PC-9 (cell line): Measurements from ENCODE around the gene UTS2R. TPM values are rescaled to one million over a fixed set of nuclear protein-coding genes. Genes with fewer than 3 reads are reported as not detected.

Source experiments
- BruUV-seq: library from RNA; stranded (reverse); fragments of 400-500 nt; replicated peaks from 2 replicates; lab custom pipeline; 2021; lab: Mats Ljungman, UMichigan
- CTCF ChIA-PET: fragments of 300-600 bp; sonication (Branson Sonifier 250); formaldehyde crosslinking; loops from one replicate; lab custom pipeline; 2022; ENCODE audit warnings: antibody characterized with exemption; lab: Charles Lee
- POLR2A ChIA-PET: fragments of 300-600 bp; sonication (Branson Sonifier 250); formaldehyde crosslinking; loops from one replicate; lab custom pipeline; 2022; ENCODE audit warnings: antibody characterized with exemption; ENCODE audit not compliant: unreplicated experiment; lab: Charles Lee
- DNase-seq, 2 experiments: peaks; one replicate each; pipeline versions ENCODE4 v3.0.0 to v3.0.0-alpha.2; 2015 to 2022; ENCODE audit warnings: mixed read lengths in 1 of 2
- H2AFZ ChIP-seq: fragments of 200-600 bp; sonication (generic); 2 replicates; pipeline ENCODE4 v1.8.1; 2017; ENCODE audit warnings: antibody characterized with exemption
- H3F3A ChIP-seq: fragments of 200-600 bp; sonication (generic); 2 replicates; pipeline ENCODE4 v1.8.1; 2017; ENCODE audit warnings: antibody characterized with exemption, mild to moderate bottlenecking, low read depth; ENCODE audit not compliant: insufficient read depth
- H3K27ac ChIP-seq: fragments of 200-600 bp; sonication (generic); 2 replicates; pipeline ENCODE4 v1.6.1; 2016; ENCODE audit warnings: mixed run types
- H3K27me3 ChIP-seq: fragments of 200-600 bp; sonication (generic); 2 replicates; pipeline ENCODE4 v1.6.1; 2016; ENCODE audit warnings: low read depth, mixed run types; ENCODE audit not compliant: insufficient read depth
- H3K36me3 ChIP-seq: fragments of 200-600 bp; sonication (generic); 2 replicates; pipeline ENCODE4 v1.6.1; 2016; ENCODE audit warnings: low read depth, mixed run types
- H3K4me1 ChIP-seq: fragments of 200-600 bp; sonication (generic); replicated peaks from 2 replicates; pipeline ENCODE4 v1.6.1; 2016; ENCODE audit warnings: mixed run types; ENCODE audit not compliant: insufficient read depth
- H3K4me2 ChIP-seq: fragments of 200-600 bp; sonication (generic); 2 replicates; pipeline ENCODE4 v1.6.1; 2017; ENCODE audit warnings: mixed run types
- H3K4me3 ChIP-seq: fragments of 200-600 bp; sonication (generic); 2 replicates; pipeline ENCODE4 v1.6.1; 2016; ENCODE audit warnings: mixed run types
- H3K79me2 ChIP-seq: fragments of 200-600 bp; sonication (generic); 2 replicates; pipeline ENCODE4 v1.6.1; 2017; ENCODE audit warnings: low read depth, mixed run types
- H3K9me2 ChIP-seq: fragments of 200-600 bp; sonication (generic); 2 replicates; pipeline ENCODE4 v1.8.1; 2017; ENCODE audit warnings: mild to moderate bottlenecking; ENCODE audit not compliant: insufficient read depth
- H3K9me3 ChIP-seq: fragments of 200-600 bp; sonication (generic); 2 replicates; pipeline ENCODE4 v1.8.1; 2016; ENCODE audit warnings: low read depth; ENCODE audit not compliant: insufficient read depth
- H4K20me1 ChIP-seq: fragments of 200-600 bp; sonication (generic); 2 replicates; pipeline ENCODE4 v1.8.1; 2017; ENCODE audit not compliant: insufficient read depth
- EZH2 ChIP-seq: fragments of 200-600 bp; sonication (generic); IDR thresholded peaks from 2 replicates; pipeline ENCODE4 v1.8.0; 2017; ENCODE audit warnings: antibody characterized with exemption, low read depth
- intact Hi-C: fragments of 100-400 bp; cut with micrococcal nuclease; formaldehyde crosslinking; loops from one replicate; pipeline ENCODE4 v1.10.0; 2022; ENCODE audit not compliant: unreplicated experiment
- total RNA-seq: library from RNA; stranded (reverse); gene quantifications from 2 replicates; pipeline ENCODE4 v1.2.3, GENCODE V29; 2021
- TF ChIP-seq, protein P1 (sequence below): fragments of 200-600 bp; sonication (generic); conservative IDR thresholded peaks from 2 replicates; pipeline ENCODE4 v1.6.1; 2017; ENCODE audit warnings: mixed run types, antibody characterized with exemption, mild to moderate bottlenecking, moderate library complexity

UTS2R gene
- total RNA-seq, 1 experiment from 2014 or later = not detected

DNA sequence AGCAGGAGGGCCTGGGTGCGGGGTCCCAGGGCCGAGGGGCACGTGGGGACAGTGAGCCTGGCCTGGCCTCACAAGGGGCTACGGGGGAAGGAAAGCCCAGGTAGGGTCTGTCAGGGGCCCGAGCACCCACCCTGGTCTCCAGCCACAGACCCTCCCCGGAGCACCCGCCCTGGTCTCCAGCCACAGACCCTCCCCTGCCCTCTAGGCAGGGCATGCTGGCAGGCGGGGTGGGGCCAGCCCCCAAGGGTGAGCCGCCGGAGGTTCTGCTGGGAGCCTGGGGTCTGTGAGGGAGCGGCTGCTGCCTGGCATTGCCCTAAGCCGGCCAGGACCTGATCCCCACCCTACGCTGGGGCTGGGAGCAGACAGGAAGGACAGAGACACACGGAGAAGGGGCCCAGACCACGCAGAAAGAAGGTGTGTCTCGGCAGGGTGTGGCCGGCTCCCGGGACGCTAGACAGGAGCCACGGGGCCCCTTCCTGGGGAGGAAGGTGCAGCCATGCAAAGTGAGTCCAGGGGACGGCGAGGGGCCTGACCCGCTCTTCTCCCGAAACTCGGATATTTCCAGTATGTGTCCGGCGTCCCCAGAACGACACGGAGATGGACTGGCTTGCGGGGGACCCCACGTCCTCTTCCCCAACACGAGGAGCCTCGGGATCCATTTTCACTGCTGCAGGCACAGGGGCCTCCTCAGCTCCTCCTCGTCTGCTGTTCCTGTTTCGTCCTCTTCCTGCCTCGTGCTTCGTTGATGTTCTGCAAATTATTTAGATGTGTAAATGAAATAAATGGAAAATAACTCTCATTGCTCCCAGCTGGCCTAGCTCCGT lies 15.5 kb downstream of the UTS2R start:
- BruUV-seq = no TSS peak
- no peak for TF ChIP-seq EZH2
- TF ChIP-seq, protein P1, sequence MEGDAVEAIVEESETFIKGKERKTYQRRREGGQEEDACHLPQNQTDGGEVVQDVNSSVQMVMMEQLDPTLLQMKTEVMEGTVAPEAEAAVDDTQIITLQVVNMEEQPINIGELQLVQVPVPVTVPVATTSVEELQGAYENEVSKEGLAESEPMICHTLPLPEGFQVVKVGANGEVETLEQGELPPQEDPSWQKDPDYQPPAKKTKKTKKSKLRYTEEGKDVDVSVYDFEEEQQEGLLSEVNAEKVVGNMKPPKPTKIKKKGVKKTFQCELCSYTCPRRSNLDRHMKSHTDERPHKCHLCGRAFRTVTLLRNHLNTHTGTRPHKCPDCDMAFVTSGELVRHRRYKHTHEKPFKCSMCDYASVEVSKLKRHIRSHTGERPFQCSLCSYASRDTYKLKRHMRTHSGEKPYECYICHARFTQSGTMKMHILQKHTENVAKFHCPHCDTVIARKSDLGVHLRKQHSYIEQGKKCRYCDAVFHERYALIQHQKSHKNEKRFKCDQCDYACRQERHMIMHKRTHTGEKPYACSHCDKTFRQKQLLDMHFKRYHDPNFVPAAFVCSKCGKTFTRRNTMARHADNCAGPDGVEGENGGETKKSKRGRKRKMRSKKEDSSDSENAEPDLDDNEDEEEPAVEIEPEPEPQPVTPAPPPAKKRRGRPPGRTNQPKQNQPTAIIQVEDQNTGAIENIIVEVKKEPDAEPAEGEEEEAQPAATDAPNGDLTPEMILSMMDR = no peak
- no peak for DNase-seq
- ChIA-PET POLR2A (no interaction called here), CTCF (no interaction called here)
- Histone ChIP-seq H3K27me3 (no peaks in the 10 kb centered on the region), H3K4me1 (no peaks in the 10 kb centered on the region; the same call in 1 of the 2 replicates), H3K4me3 (no peak overlapping the region), H3K9me2 (no peaks in the 10 kb centered on the region), H3F3A (no peaks in the 10 kb centered on the region), H2AFZ (no peak overlapping the region), H3K79me2 (no peaks in the 10 kb centered on the region), H3K27ac (no peak overlapping the region), H3K36me3 (no peaks in the 10 kb centered on the region), H4K20me1 (no peaks in the 10 kb centered on the region; the same call in 1 of the 2 replicates), H3K4me2 (no peak overlapping the region), H3K9me3 (no peaks in the 10 kb centered on the region)
- intact Hi-C loops = no loop called here

DNA sequence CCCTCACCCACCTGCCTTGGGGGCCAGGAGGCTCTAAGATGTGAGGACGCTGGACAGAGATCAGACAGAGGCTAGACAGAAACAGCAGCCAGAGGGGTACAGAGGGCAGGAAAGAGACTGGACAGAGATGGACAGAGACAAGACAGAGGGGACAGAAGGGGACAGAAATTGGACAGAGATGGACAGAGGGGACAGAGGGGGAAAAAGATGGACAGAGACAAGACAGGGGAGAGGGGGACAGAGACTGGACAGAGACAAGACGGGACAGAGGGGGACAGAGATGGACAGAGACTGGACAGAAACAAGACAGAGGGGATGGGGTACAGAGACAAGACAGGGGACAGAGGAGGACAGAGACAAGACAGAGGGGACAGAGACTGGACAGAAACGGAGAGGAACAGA lies 16.1 kb downstream of the UTS2R start:
- Histone ChIP-seq H3K27me3 (no peaks in the 10 kb centered on the region), H3K27ac (no peak overlapping the region), H3K79me2 (no peaks in the 10 kb centered on the region), H3K9me2 (no peaks in the 10 kb centered on the region), H3K4me1 (no peaks in the 10 kb centered on the region; the same call in 1 of the 2 replicates), H3K36me3 (no peaks in the 10 kb centered on the region), H3K9me3 (no peaks in the 10 kb centered on the region), H4K20me1 (no peaks in the 10 kb centered on the region; the same call in 1 of the 2 replicates), H3K4me2 (no peak overlapping the region), H3K4me3 (no peak overlapping the region), H3F3A (no peaks in the 10 kb centered on the region), H2AFZ (no peak overlapping the region)
- ChIA-PET POLR2A (no interaction called here), CTCF (no interaction called here)
- DNase-seq = no peak
- no TSS peak for BruUV-seq
- intact Hi-C loops = no loop called here
- TF ChIP-seq, protein P1 = no peak
- no peak for TF ChIP-seq EZH2

DNA sequence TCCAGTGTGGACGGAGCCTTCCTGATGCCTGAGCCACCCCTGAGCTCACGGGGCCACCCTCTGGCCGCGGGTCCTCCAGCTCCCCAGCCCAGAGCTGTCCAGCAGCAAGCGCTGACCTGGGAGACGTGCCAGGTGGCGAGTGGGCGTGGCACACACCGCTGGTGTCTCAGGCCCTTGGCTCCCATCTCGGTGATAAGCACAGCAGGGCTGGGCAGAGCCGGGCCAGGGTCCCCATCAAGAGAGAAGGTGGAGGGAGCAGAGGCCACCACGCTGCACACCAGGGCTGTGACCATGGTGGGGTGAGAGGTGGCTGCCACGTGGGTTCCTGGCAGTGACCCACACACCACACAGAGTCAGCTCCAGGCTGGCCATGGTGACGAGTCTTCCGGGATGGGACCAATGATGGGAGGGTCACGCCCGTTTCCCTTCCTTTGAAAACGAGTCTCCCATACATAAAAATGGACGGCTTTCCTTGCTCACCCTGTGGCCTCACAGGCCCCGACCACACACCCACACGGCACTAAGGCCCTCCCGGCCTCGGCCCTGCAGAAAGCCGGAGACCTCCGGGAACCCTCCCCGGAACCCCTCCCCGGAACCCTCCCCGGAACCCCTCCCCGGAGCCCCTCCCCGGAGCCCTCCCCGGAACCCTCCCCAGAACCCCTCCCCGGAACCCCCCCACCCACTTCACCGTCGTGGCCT lies 16.8 kb downstream of the UTS2R start:
- POLR2A ChIA-PET = no interaction called here

More for the DNA sequence above, 16.8 kb downstream of the UTS2R start:
- H2AFZ ChIP-seq = no peak overlapping the region
- BruUV-seq = no TSS peak
- H3K4me3 ChIP-seq = no peak overlapping the region
- no peaks in the 10 kb centered on the region for H3F3A ChIP-seq
- H3K27me3 ChIP-seq = no peaks in the 10 kb centered on the region
- no peak overlapping the region for H3K4me2 ChIP-seq
- no peaks in the 10 kb centered on the region for H3K36me3 ChIP-seq
- peak in 1 of 2 experiments; percentile 78 for DNase-seq
- no peaks in the 10 kb centered on the region for H3K9me2 ChIP-seq
- CTCF ChIA-PET = no interaction called here
- no peaks in the 10 kb centered on the region; the same call in 1 of the 2 replicates for H3K4me1 ChIP-seq
- no peaks in the 10 kb centered on the region for H3K9me3 ChIP-seq
- intact Hi-C loops = no loop called here
- no peaks in the 10 kb centered on the region; the same call in 1 of the 2 replicates for H4K20me1 ChIP-seq
- no peaks in the 10 kb centered on the region for H3K79me2 ChIP-seq
- TF ChIP-seq EZH2 = no peak
- TF ChIP-seq, protein P1 = no peak
- no peak overlapping the region for H3K27ac ChIP-seq
